A673 (cell line): ENCODE results near the gene EFCAB9.

Source experiments
- CTCF ChIP-seq: fragments of 300-800, 200-600 bp; sonication (generic); conservative IDR thresholded peaks from 2 replicates; pipeline ENCODE4 v1.5.1; 2017; ENCODE audit warnings: low read depth, mild to moderate bottlenecking, antibody characterized with exemption, low read length, moderate library complexity, mixed read lengths
- EZH2 ChIP-seq: fragments of 200-600 bp; sonication (generic); IDR thresholded peaks from 2 replicates; pipeline ENCODE4 v1.6.1; 2017; ENCODE audit warnings: borderline replicate concordance, low read depth, mild to moderate bottlenecking, mixed read lengths, antibody characterized with exemption, low read length; ENCODE audit not compliant: poor library complexity, severe bottlenecking

DNA sequence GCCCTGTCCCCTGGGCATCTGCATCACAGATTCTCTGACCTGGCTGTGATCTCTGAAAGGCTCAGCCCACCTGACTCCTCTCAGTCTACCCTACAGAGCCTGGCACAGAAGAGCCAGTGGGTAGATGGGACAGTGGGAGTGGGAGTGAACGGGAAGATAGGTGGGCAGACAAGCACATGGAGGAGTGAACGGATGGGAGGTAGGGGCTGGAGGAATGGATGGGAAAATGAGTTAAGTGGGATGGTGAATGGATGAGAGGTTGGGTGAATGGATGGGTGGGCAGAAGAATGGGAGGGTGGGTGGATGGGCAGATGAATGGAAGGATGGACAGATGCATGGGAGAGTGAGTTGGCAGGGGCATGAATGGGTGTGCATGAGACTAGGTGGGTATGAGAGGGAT lies 24.8 kb upstream of the EFCAB9 start:
- TF ChIP-seq CTCF: no peak
- TF ChIP-seq EZH2: no peak
